DND-41 (cell line): ENCODE data around the gene OTUD1.

Experiments
- ATAC-seq: fragments of 200-7000 bp; cut with Tn5 transposase; 3 replicates; pipeline ENCODE4 v1.9.1; 2021; ENCODE audit warnings: low read depth; ENCODE audit not compliant: insufficient read depth
- DNase-seq: peaks from one replicate; pipeline ENCODE4 v3.0.0-alpha.2; 2020
- H2AFZ ChIP-seq: 2 replicates; pipeline ENCODE4 v1.6.0; 2012; ENCODE audit warnings: low read depth, low read length
- H3K27ac ChIP-seq: 2 replicates; pipeline ENCODE4 v1.5.1; 2012; ENCODE audit warnings: low read length, inconsistent platforms
- H3K27me3 ChIP-seq: fragments of 200-600 bp; sonication (generic); 2 replicates; pipeline ENCODE4 v1.6.0; 2012; ENCODE audit warnings: low read length, mild to moderate bottlenecking, inconsistent platforms; ENCODE audit not compliant: insufficient read depth, poor library complexity
- H3K36me3 ChIP-seq: 2 replicates; pipeline ENCODE4 v1.5.1; 2012; ENCODE audit warnings: low read length, inconsistent platforms; ENCODE audit not compliant: insufficient read depth
- H3K4me1 ChIP-seq: 2 replicates; pipeline ENCODE4 v1.5.1; 2012; ENCODE audit warnings: mild to moderate bottlenecking, low read length; ENCODE audit not compliant: insufficient read depth
- H3K4me2 ChIP-seq: 2 replicates; pipeline ENCODE4 v1.6.0; 2012; ENCODE audit warnings: mild to moderate bottlenecking, moderate library complexity, low read length, inconsistent platforms; ENCODE audit not compliant: insufficient read depth
- H3K4me3 ChIP-seq, 2 experiments: fragments of 200-600 bp in 1 of 2; shearing (Covaris generic) in 1 of 2; 2 replicates each; pipeline ENCODE4 v1.5.1; 2012 to 2016; ENCODE audit warnings: inconsistent platforms in 2 of 2, low read length in 2 of 2, mild to moderate bottlenecking in 2 of 2, low read depth in 1 of 2, moderate library complexity in 1 of 2
- H3K79me2 ChIP-seq: 2 replicates; pipeline ENCODE4 v1.6.0; 2012; ENCODE audit warnings: low read length, inconsistent platforms; ENCODE audit not compliant: insufficient read depth
- H3K9ac ChIP-seq: 2 replicates; pipeline ENCODE4 v1.6.0; 2012; ENCODE audit warnings: low read depth, mild to moderate bottlenecking, inconsistent platforms, low read length, moderate library complexity
- H3K9me3 ChIP-seq: 2 replicates; pipeline ENCODE4 v1.5.1; 2012; ENCODE audit warnings: low read length, moderate library complexity, mild to moderate bottlenecking, inconsistent platforms; ENCODE audit not compliant: insufficient read depth, severe bottlenecking
- H4K20me1 ChIP-seq: 2 replicates; pipeline ENCODE4 v1.6.0; 2012; ENCODE audit warnings: low read length; ENCODE audit not compliant: insufficient read depth
- EZH2 ChIP-seq: IDR thresholded peaks from 3 replicates; pipeline ENCODE4 v1.6.1; 2012; ENCODE audit warnings: borderline replicate concordance, low read depth, mild to moderate bottlenecking, moderate library complexity, low read length, inconsistent platforms; ENCODE audit not compliant: severe bottlenecking
- TF ChIP-seq, protein P1 (sequence below): IDR thresholded peaks from 2 replicates; pipeline ENCODE4 v1.5.1; 2012; ENCODE audit warnings: borderline replicate concordance, low read length, moderate library complexity, mild to moderate bottlenecking; ENCODE audit not compliant: poor library complexity, severe bottlenecking; ENCODE audit errors: extremely low read depth

Gene OTUD1

DNA sequence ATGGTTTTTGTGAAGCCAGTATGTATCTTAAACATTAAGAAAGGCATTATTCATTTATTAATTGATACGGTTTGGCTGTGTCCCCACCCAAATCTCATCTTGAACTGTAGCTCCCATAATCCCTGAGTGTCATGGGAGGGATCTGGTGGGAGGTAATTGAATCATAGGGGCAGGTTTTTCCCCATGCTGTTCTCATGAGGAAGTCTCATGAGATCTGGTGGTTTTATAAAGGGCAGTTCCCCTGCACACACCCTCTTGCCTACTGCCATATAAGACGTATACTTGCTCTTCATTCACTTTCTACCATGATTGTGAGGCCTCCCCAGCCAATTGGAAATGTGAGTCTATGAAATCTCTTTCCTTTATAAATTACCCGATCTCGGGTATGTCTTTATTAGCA, 28.1 kb downstream of the OTUD1 start:
- DNase-seq = no peak
- H4K20me1 ChIP-seq = no peaks in the 10 kb centered on the region
- no peaks in the 10 kb centered on the region for H3K4me1 ChIP-seq
- H3K36me3 ChIP-seq = no peaks in the 10 kb centered on the region
- no peaks in the 10 kb centered on the region for H3K79me2 ChIP-seq
- ATAC-seq = no peak
- H3K4me3 ChIP-seq = no peak overlapping the region
- H3K4me2 ChIP-seq = no peak overlapping the region
- TF ChIP-seq EZH2 = no peak
- H3K9ac ChIP-seq = no peak overlapping the region
- H2AFZ ChIP-seq = no peak overlapping the region
- H3K27me3 ChIP-seq = no peaks in the 10 kb centered on the region
- no peak overlapping the region for H3K27ac ChIP-seq
- H3K9me3 ChIP-seq = no peaks in the 10 kb centered on the region

DNA sequence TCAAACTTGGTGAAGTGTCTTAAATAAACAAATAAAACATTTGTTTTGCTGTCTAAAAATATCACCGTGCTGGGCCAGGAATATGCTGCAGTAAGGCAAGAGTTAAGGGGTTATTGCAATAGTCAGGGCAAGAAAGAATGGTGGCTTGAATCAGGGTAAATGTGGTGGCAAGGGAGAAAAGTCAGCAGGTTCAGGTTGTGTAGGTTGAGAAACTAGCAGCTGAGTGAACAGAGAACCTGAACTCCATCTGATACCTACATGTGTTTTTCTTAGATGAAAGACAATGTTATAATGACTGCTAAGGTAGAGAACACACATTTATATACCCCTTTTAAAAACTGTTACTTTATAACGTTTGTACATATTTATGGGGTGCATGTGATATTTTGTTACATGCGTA, 28.7 kb downstream of the OTUD1 start:
- no peaks in the 10 kb centered on the region for H3K36me3 ChIP-seq
- H2AFZ ChIP-seq = no peak overlapping the region
- no peak overlapping the region for H3K4me2 ChIP-seq
- H3K27me3 ChIP-seq = no peaks in the 10 kb centered on the region
- no peak for ATAC-seq
- no peaks in the 10 kb centered on the region for H3K9me3 ChIP-seq
- H3K27ac ChIP-seq = no peak overlapping the region
- DNase-seq = no peak
- no peak for TF ChIP-seq EZH2
- TF ChIP-seq, protein P1, sequence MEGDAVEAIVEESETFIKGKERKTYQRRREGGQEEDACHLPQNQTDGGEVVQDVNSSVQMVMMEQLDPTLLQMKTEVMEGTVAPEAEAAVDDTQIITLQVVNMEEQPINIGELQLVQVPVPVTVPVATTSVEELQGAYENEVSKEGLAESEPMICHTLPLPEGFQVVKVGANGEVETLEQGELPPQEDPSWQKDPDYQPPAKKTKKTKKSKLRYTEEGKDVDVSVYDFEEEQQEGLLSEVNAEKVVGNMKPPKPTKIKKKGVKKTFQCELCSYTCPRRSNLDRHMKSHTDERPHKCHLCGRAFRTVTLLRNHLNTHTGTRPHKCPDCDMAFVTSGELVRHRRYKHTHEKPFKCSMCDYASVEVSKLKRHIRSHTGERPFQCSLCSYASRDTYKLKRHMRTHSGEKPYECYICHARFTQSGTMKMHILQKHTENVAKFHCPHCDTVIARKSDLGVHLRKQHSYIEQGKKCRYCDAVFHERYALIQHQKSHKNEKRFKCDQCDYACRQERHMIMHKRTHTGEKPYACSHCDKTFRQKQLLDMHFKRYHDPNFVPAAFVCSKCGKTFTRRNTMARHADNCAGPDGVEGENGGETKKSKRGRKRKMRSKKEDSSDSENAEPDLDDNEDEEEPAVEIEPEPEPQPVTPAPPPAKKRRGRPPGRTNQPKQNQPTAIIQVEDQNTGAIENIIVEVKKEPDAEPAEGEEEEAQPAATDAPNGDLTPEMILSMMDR = no peak
- H4K20me1 ChIP-seq = no peaks in the 10 kb centered on the region
- H3K9ac ChIP-seq = no peak overlapping the region
- H3K4me1 ChIP-seq = no peaks in the 10 kb centered on the region
- no peak overlapping the region for H3K4me3 ChIP-seq
- no peaks in the 10 kb centered on the region for H3K79me2 ChIP-seq

DNA sequence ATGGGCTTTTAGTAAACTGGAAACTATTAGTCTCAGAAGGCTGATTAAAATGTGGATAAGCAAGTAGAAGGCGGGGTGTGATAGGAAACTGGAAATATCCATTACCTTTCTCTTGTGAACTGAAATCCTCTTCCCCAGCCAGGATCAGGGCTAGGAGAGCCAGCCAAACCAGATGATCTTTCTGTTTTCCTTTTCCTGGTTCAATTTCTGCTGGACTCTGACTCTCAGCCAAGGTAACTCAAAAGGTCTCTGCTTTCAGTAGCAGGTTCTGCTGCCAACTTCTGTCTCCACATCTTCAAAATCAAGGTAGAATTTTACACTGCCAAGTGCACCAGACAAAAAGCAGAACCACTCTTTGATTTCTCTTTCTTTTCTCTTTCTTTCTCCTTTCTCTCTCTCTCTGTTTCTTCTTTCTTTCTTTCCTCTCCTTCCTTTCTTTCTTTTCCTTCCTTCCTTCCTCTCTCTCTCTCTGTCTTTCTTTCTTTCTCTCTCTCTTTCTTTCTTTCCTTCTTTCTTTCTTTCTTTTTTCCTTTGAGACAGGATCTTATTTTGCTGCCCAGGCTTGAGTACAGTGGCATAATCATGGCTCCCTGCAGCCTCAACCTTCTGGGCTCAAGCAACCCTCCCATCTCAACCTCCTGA, 30.8 kb downstream of the OTUD1 start:
- no peak overlapping the region for H3K9ac ChIP-seq
- no peaks in the 10 kb centered on the region for H3K27me3 ChIP-seq
- H3K9me3 ChIP-seq = no peaks in the 10 kb centered on the region
- H3K79me2 ChIP-seq = no peaks in the 10 kb centered on the region
- H2AFZ ChIP-seq = no peak overlapping the region
- H3K4me2 ChIP-seq = no peak overlapping the region
- TF ChIP-seq, protein P1 = no peak
- no peak for TF ChIP-seq EZH2
- H3K4me3 ChIP-seq = no peak overlapping the region
- no peaks in the 10 kb centered on the region for H3K36me3 ChIP-seq
- H3K4me1 ChIP-seq = no peaks in the 10 kb centered on the region
- no peak overlapping the region for H3K27ac ChIP-seq
- H4K20me1 ChIP-seq = no peaks in the 10 kb centered on the region
- DNase-seq (no peak), ATAC-seq (no peak)

DNA sequence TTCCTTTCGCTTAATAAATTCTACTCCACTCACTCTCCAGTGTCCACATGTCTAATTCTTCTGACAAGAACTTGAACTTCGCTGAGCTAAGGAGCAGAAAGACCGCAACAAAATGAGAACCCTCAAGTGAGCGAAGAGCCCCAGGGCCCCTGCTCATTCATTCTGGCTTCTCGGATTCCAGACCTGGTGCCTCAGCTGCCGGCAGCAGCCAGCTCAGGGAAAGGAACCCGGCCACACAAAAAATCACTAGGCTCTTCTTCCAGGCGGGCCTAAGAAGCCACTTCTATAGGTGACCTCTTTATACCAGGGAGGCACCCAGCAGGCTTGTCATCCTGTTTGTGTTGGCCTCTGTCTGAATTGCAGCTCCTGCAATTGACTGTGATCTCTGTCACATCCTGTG, 33.3 kb downstream of the OTUD1 start:
- Histone ChIP-seq H3K9me3 (no peaks in the 10 kb centered on the region), H3K27me3 (no peaks in the 10 kb centered on the region), H3K36me3 (no peaks in the 10 kb centered on the region), H4K20me1 (no peaks in the 10 kb centered on the region), H3K79me2 (no peaks in the 10 kb centered on the region), H3K9ac (no peak overlapping the region), H3K4me1 (no peaks in the 10 kb centered on the region), H3K27ac (no peak overlapping the region), H2AFZ (no peak overlapping the region), H3K4me2 (no peak overlapping the region), H3K4me3 (no peak overlapping the region)
- TF ChIP-seq EZH2 = no peak
- ATAC-seq (no peak), DNase-seq (no peak)
